C4-2B (cell line): ENCODE measurements around the gene REPS2.
A peak's percentile ranks its signal among the peaks of the same experiment; 100 is the strongest.

ENCODE experiments used
- H3K27ac ChIP-seq: fragments of 450-650 bp; 2 replicates; pipeline ENCODE4 v1.5.1; 2017
- CTCF ChIP-seq: fragments of 450-650 bp; conservative IDR thresholded peaks from 2 replicates; pipeline ENCODE4 v1.5.1; 2017; ENCODE audit warnings: mild to moderate bottlenecking
- ZFX ChIP-seq: fragments of 450-650 bp; IDR thresholded peaks from 2 replicates; pipeline ENCODE4 v1.6.1; 2017

Gene REPS2

DNA sequence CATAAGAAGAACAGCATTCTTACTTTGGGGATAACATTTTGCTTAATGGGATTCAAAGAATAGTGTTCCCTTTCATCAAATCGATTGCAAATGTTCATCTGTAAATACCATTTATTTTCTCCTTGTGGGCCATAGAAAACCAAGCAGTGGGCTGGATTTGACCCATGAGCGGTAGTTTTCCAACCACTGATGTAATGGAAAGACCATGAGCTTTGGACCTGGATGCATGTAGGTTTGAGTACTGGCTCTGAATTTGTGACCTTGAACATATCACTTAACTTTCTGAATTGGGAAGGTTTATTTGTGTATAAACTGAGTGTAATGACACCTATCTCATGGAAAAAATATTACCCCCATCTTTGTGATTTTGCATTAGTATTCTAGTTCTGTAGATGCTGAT, 54.3 kb downstream of the REPS2 start:
- no peak overlapping the region for H3K27ac ChIP-seq
- TF ChIP-seq ZFX (no peak), CTCF (no peak)

- no peak overlapping the region for H3K27ac ChIP-seq
- TF ChIP-seq ZFX: no peak
- no peak for TF ChIP-seq CTCF
These were observed 59.4 kb downstream of the REPS2 start for GRCh38 chrX:17005712-17006368.

- no peak overlapping the region for H3K27ac ChIP-seq
- TF ChIP-seq ZFX (no peak), CTCF (peak; percentile 29)
These were observed 60.8 kb downstream of the REPS2 start for GRCh38 chrX:17007134-17007768.

- TF ChIP-seq CTCF (no peak), ZFX (no peak)
These were observed 63.6 kb downstream of the REPS2 start for GRCh38 chrX:17009856-17010625.

DNA sequence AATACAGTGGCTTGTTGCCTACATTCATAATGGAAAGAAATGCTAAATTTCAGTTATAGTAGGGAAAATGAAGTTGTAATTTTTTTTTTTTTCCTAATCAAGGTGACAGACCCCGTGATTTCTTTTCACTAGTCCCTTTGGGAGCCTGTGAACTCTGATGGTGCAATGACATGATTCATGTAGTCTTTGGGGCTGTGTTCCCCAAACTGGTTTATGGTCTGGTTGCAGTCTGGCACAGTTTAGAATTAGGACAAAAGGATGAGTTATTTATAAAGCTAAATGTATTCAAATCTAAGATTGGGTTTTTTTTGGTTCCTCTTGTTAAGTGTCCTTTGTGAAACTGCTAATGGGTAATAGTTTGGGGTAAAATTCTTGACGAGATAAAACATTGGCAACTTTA, 66.0 kb downstream of the REPS2 start:
- no peak for TF ChIP-seq CTCF
- TF ChIP-seq ZFX: no peak
- no peak overlapping the region for H3K27ac ChIP-seq

More at GRCh38 chrX:17009856-17010625, 63.6 kb downstream of the REPS2 start:
- H3K27ac ChIP-seq: no peak overlapping the region

DNA sequence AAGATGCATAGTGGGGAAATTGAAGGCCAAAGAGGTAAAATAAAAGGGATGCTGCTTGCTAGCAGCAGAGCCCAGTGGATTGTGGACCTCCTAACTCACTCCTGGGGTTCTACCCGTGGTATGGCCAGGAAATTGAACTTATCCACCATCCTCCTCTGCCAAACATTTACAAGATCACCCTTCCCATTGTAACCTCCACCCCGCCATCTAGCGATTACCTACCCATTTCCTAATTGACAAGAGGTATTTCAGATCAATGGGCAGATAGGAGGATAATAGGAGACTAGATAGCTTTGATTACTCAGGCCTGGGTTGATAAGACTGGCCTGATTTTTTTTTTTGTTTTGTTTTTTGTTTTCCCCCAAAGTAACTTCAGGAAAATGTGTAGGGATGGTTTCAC, 67.8 kb downstream of the REPS2 start:
- no peak overlapping the region for H3K27ac ChIP-seq
- TF ChIP-seq ZFX (no peak), CTCF (no peak)

- no peak overlapping the region for H3K27ac ChIP-seq
- no peak for TF ChIP-seq CTCF
- TF ChIP-seq ZFX: no peak
These were observed 70.7 kb downstream of the REPS2 start for GRCh38 chrX:17017134-17017533.
